HCT116 (cell line): ENCODE measurements around the gene KCNN4. TPM values are rescaled to one million over a fixed set of nuclear protein-coding genes. Genes with fewer than 3 reads are reported as not detected.

Source experiments
- ATAC-seq: fragments of 200-7000 bp; cut with Tn5 transposase; 2 replicates; pipeline ENCODE4 v1.9.1; 2020; ENCODE audit warnings: mild to moderate bottlenecking, moderate library complexity
- BruUV-seq: library from RNA; stranded (reverse); fragments of 400-500 nt; replicated peaks from 2 replicates; lab custom pipeline; 2021; lab: Mats Ljungman, UMichigan
- CTCF ChIA-PET: fragments of 300-600 bp; sonication (Branson Sonifier 250); formaldehyde crosslinking; loops from one replicate; lab custom pipeline; 2021; ENCODE audit warnings: antibody characterized with exemption; lab: Charles Lee
- POLR2A ChIA-PET: fragments of 300-600, 350-600 bp; sonication (Branson Sonifier 250); formaldehyde crosslinking; loops from one replicate; lab custom pipeline; 2021; ENCODE audit warnings: antibody characterized with exemption; lab: Charles Lee
- RAD21 ChIA-PET, 2 experiments: fragments of 300-600 bp; sonication (Branson Sonifier 250); formaldehyde crosslinking; loops; one replicate each; lab custom pipeline; 2023; ENCODE audit warnings: low total read pairs in 2 of 2; ENCODE audit not compliant: uncharacterized antibody in 2 of 2, unreplicated experiment in 2 of 2, low non-redundant PET in 1 of 2; lab: Charles Lee
- DNase-seq: peaks from one replicate; pipeline ENCODE4 v3.0.0-alpha.2; 2010; ENCODE audit warnings: low read depth, low spot score
- H2AFZ ChIP-seq: fragments of 200-600 bp; shearing (Covaris generic), sonication (generic); 2 replicates; pipeline ENCODE4 v1.6.1; 2017; ENCODE audit warnings: low read depth, mixed run types, mixed read lengths, antibody characterized with exemption, low read length; ENCODE audit not compliant: poor library complexity, severe bottlenecking
- H3K27ac ChIP-seq: 2 replicates; pipeline ENCODE4 v1.5.1; 2012; ENCODE audit warnings: low read depth, low read length
- H3K27me3 ChIP-seq: fragments of 200-600 bp; sonication (generic); 2 replicates; pipeline ENCODE4 v1.6.1; 2016; ENCODE audit warnings: mixed run types, low read length, mixed read lengths; ENCODE audit not compliant: insufficient read depth
- H3K36me3 ChIP-seq, 2 experiments: fragments of 200-500 bp in 1 of 2; fragments of 200-600 bp in 1 of 2; sonication (Bioruptor generic) in 1 of 2; sonication (generic) in 1 of 2; 2 replicates each; pipeline versions ENCODE4 v1.5.1 to v1.6.1; 2014 to 2016; ENCODE audit warnings: low read length in 2 of 2, inconsistent platforms in 1 of 2, mixed read lengths in 1 of 2, mixed run types in 1 of 2; ENCODE audit not compliant: insufficient read depth in 2 of 2, control insufficient read depth in 1 of 2
- H3K4me1 ChIP-seq, 2 experiments: fragments of 200-600 bp in 1 of 2; sonication (generic) in 1 of 2; 2 replicates each; pipeline versions ENCODE4 v1.5.1 to v1.6.1; 2012 to 2017; ENCODE audit warnings: low read length in 2 of 2, inconsistent platforms in 1 of 2, mild to moderate bottlenecking in 1 of 2, mixed read lengths in 1 of 2, mixed run types in 1 of 2, moderate library complexity in 1 of 2; ENCODE audit not compliant: insufficient read depth in 2 of 2, control insufficient read depth in 1 of 2
- H3K4me2 ChIP-seq: fragments of 200-600 bp; sonication (generic); 2 replicates; pipeline ENCODE4 v1.6.1; 2017; ENCODE audit warnings: mixed run types, low read length, mixed read lengths
- H3K4me3 ChIP-seq, 2 experiments: fragments of 200-600 bp in 1 of 2; sonication (generic) in 1 of 2; replicated peaks in 1 of 2; 2 replicates each; pipeline ENCODE4 v1.5.1; 2011 to 2016; ENCODE audit warnings: low read length in 2 of 2, control low read depth in 1 of 2, low read depth in 1 of 2, mild to moderate bottlenecking in 1 of 2, mixed read lengths in 1 of 2, mixed run types in 1 of 2
- H3K79me2 ChIP-seq: fragments of 200-600 bp; sonication (generic); 2 replicates; pipeline ENCODE4 v1.6.1; 2017; ENCODE audit warnings: mild to moderate bottlenecking, mixed run types, low read length, moderate library complexity, mixed read lengths; ENCODE audit not compliant: insufficient read depth
- H3K9ac ChIP-seq: fragments of 200-600 bp; sonication (generic); 2 replicates; pipeline ENCODE4 v1.6.1; 2016; ENCODE audit warnings: low read length, mixed read lengths
- H3K9me2 ChIP-seq: fragments of 200-600 bp; sonication (generic), shearing (Covaris generic); 2 replicates; pipeline ENCODE4 v1.6.1; 2017; ENCODE audit warnings: mixed run types, mild to moderate bottlenecking, moderate library complexity; ENCODE audit not compliant: insufficient read depth
- H3K9me3 ChIP-seq, 2 experiments: fragments of 200-500 bp in 1 of 2; fragments of 200-600 bp in 1 of 2; sonication (Bioruptor generic) in 1 of 2; sonication (generic) in 1 of 2; 2 replicates each; pipeline ENCODE4 v1.6.1; 2014 to 2017; ENCODE audit warnings: low read length in 2 of 2, mixed read lengths in 2 of 2, inconsistent platforms in 1 of 2, low read depth in 1 of 2, mild to moderate bottlenecking in 1 of 2, mixed run types in 1 of 2, moderate library complexity in 1 of 2; ENCODE audit not compliant: control insufficient read depth in 1 of 2, insufficient read depth in 1 of 2
- H4K20me1 ChIP-seq: fragments of 200-600 bp; sonication (generic), shearing (Covaris generic); 2 replicates; pipeline ENCODE4 v1.6.1; 2017; ENCODE audit warnings: mixed run types, mild to moderate bottlenecking, moderate library complexity; ENCODE audit not compliant: insufficient read depth
- ATF3 ChIP-seq: IDR thresholded peaks from 2 replicates; pipeline ENCODE4 v1.6.1; 2012
- CBX3 ChIP-seq: IDR thresholded peaks from 2 replicates; pipeline ENCODE4 v1.6.1; 2012; ENCODE audit warnings: low read depth
- CEBPB ChIP-seq: IDR thresholded peaks from 2 replicates; pipeline ENCODE4 v1.6.1; 2012; ENCODE audit warnings: low read depth
- CTCF ChIP-seq, 3 experiments: fragments of 200-600 bp in 1 of 3; sonication (generic) in 1 of 3; IDR thresholded peaks in 2 of 3; conservative IDR thresholded peaks in 1 of 3; 2 replicates each; pipeline ENCODE4 v1.5.1; 2012 to 2017; ENCODE audit warnings: low read depth in 2 of 3, low read length in 2 of 3, antibody characterized with exemption in 1 of 3, borderline replicate concordance in 1 of 3, control low read depth in 1 of 3, mild to moderate bottlenecking in 1 of 3, mixed read lengths in 1 of 3, mixed run types in 1 of 3, moderate library complexity in 1 of 3; ENCODE audit not compliant: insufficient read depth in 1 of 3
- EGR1 ChIP-seq: IDR thresholded peaks from 2 replicates; pipeline ENCODE4 v1.6.1; 2012; ENCODE audit warnings: low read depth
- ELF1 ChIP-seq: IDR thresholded peaks from 2 replicates; pipeline ENCODE4 v1.6.1; 2012; ENCODE audit warnings: low read depth, borderline replicate concordance
- FOSL1 ChIP-seq: IDR thresholded peaks from 2 replicates; pipeline ENCODE4 v1.6.1; 2012; ENCODE audit warnings: low read depth
- JUND ChIP-seq: IDR thresholded peaks from 2 replicates; pipeline ENCODE4 v1.6.1; 2012
- MAX ChIP-seq: IDR thresholded peaks from 2 replicates; pipeline ENCODE4 v1.6.1; 2012
- POLR2A ChIP-seq: IDR thresholded peaks from 2 replicates; pipeline ENCODE4 v1.7.0; 2011; ENCODE audit warnings: borderline replicate concordance; ENCODE audit not compliant: insufficient read depth, insufficient read length; ENCODE audit errors: extremely low read depth
- RAD21 ChIP-seq: IDR thresholded peaks from 2 replicates; pipeline ENCODE4 v1.6.1; 2012; ENCODE audit warnings: low read depth, mild to moderate bottlenecking
- SP1 ChIP-seq: IDR thresholded peaks from 2 replicates; pipeline ENCODE4 v1.6.1; 2012; ENCODE audit warnings: low read depth
- SRF ChIP-seq: IDR thresholded peaks from 2 replicates; pipeline ENCODE4 v1.6.1; 2012; ENCODE audit warnings: low read depth
- TCF7L2 ChIP-seq: IDR thresholded peaks from 2 replicates; pipeline ENCODE4 v1.7.0; 2011; ENCODE audit warnings: borderline replicate concordance, inconsistent platforms; ENCODE audit not compliant: insufficient read depth, insufficient read length; ENCODE audit errors: extremely low read depth
- ZBTB33 ChIP-seq: IDR thresholded peaks from 2 replicates; pipeline ENCODE4 v1.6.1; 2011; ENCODE audit warnings: mild to moderate bottlenecking, low read length, moderate library complexity; ENCODE audit not compliant: insufficient replicate concordance; ENCODE audit errors: extremely low read depth
- ZFX ChIP-seq: fragments of 450-650 bp; IDR thresholded peaks from 2 replicates; pipeline ENCODE4 v1.6.1; 2017
- intact Hi-C: fragments of 100-400 bp; cut with micrococcal nuclease; formaldehyde crosslinking; loops from 2 replicates; pipeline ENCODE4 v1.10.0; 2022
- total RNA-seq: library from RNA; stranded (reverse); gene quantifications from one replicate; pipeline ENCODE4 v1.2.1, GENCODE V29; 2021; ENCODE audit not compliant: unreplicated experiment

KCNN4 gene
- total RNA-seq, 1 experiment from 2014 or later = 72.9 TPM

GRCh38 chr19:43784241-43784980, 3.6 kb upstream of the KCNN4 start (continued):
- TF ChIP-seq SRF (no peak), ZBTB33 (peak; percentile 19), ELF1 (no peak), ZFX (no peak), EGR1 (no peak), SP1 (peak; percentile 85), FOSL1 (peak; percentile 93), ATF3 (no peak), CEBPB (no peak)

- Histone ChIP-seq H3K9ac (peak overlapping the region; percentile 88), H4K20me1 (no peaks in the 10 kb centered on the region), H3K4me1 (peaks cover 58 to 73% of the 10 kb centered on the region in 2 experiments), H3K27ac (peak overlapping the region; percentile 94), H3K27me3 (no peaks in the 10 kb centered on the region), H2AFZ (no peak overlapping the region), H3K9me2 (no peaks in the 10 kb centered on the region), H3K79me2 (peaks cover 40% of the 10 kb centered on the region), H3K4me2 (peak overlapping the region; percentile 88), H3K36me3 (no peaks in the 10 kb centered on the region), H3K4me3 (peak overlapping the region; percentile 18 to 47), H3K9me3 (no peaks in the 10 kb centered on the region)
- ChIA-PET CTCF (no interaction called here), POLR2A (no interaction called here), RAD21 (interaction anchor here in 1 of 2 experiments (1.8 kb wide), 1 partner anchor 24 kb away, joined by 5 read pairs; no protein-coding TSS in a partner anchor)
- TF ChIP-seq CTCF (IDR thresholded peaks at IDR 0.05 in 2 of 3, conservative IDR thresholded peaks at IDR 0.05 in 1 of 3; ENCODE audit: borderline replicate concordance in 1 of 3, insufficient read depth in 1 of 3, low read depth in 2 of 3, low read length in 2 of 3) (no peak), ZFX (no peak), SRF (no peak), RAD21 (no peak), POLR2A (no peak), JUND (no peak), ELF1 (no peak), TCF7L2 (no peak), MAX (no peak), EGR1 (no peak), CEBPB (no peak), CBX3 (no peak)
- intact Hi-C loops = loop anchor here (2.0 to 10.0 kb wide), 2 partner anchors 25 to 109 kb away; partner anchors contain the start of gene PLAUR
- DNase-seq = no peak
- no TSS peak for BruUV-seq
- no peak for ATAC-seq
Observed at GRCh38 chr19:43783636-43784035, 2.9 kb upstream of the KCNN4 start.
